Inflammatory macrophage treated with lipopolysaccharide for 4 hours (primary cell): ENCODE measurements around the gene NAP1L2.
"Not testable (repeated sequence)": the region's sequence is repeated elsewhere in the genome, so short reads cannot be mapped to it uniquely, and the experiment has no call there.

Source experiments
- DNase-seq: peaks from one replicate; pipeline ENCODE4 v3.0.0-alpha.2; 2020

NAP1L2 gene

GRCh38 chrX:73214426-73215094 lies at the start of gene NAP1L2:
Gene NAP1L2 (minus strand): TSS chrX:73214851. CDS start chrX:73214492, 359 bp downstream.
- DNase-seq = no peak

GRCh38 chrX:73262991-73263390 lies 48.3 kb upstream of the NAP1L2 start:
- no peak for DNase-seq

- no peak for DNase-seq
Observed at GRCh38 chrX:73239242-73239641, 24.6 kb upstream of the NAP1L2 start.

GRCh38 chrX:73217621-73218020 lies 3.0 kb upstream of the NAP1L2 start:
- no peak for DNase-seq

- no peak for DNase-seq
Observed at GRCh38 chrX:73215246-73215645, 595 bp upstream of the NAP1L2 start.

GRCh38 chrX:73213734-73214425 lies 771 bp downstream of the NAP1L2 start:
- DNase-seq = no peak

GRCh38 chrX:73206366-73206765 lies 8.3 kb downstream of the NAP1L2 start:
- no peak for DNase-seq

- DNase-seq = no peak
Observed at GRCh38 chrX:73182502-73183114, 32.0 kb downstream of the NAP1L2 start.

GRCh38 chrX:73168945-73169344 lies 45.7 kb downstream of the NAP1L2 start:
- not testable (repeated sequence) for DNase-seq
